Erythroblast (primary cell): ENCODE measurements around the gene AUTS2.

ENCODE experiments used
- DNase-seq, 2 experiments: peaks; one replicate each; lab custom pipeline; 2025; lab: John Stamatoyannopoulos, UW
- GATA1 ChIP-seq: IDR thresholded peaks from 2 replicates; pipeline ENCODE4 v1.6.1; 2011; ENCODE audit warnings: low read depth, mild to moderate bottlenecking, control low read depth, low read length, moderate library complexity
- POLR2A ChIP-seq: IDR thresholded peaks from 2 replicates; pipeline ENCODE4 v1.6.1; 2011; ENCODE audit warnings: mild to moderate bottlenecking, low read length

The AUTS2 gene

GRCh38 chr7:70153933-70154332 is 555.7 kb downstream of the AUTS2 start:
- TF ChIP-seq GATA1 = no peak
- no peak for TF ChIP-seq POLR2A
- no peak for DNase-seq

GRCh38 chr7:70154521-70155180 is 556.4 kb downstream of the AUTS2 start:
- TF ChIP-seq GATA1 (no peak), POLR2A (no peak)

GRCh38 chr7:70156057-70156456 is 557.8 kb downstream of the AUTS2 start:
- no peak for TF ChIP-seq POLR2A
- TF ChIP-seq GATA1 = no peak
- DNase-seq = no peak

More at GRCh38 chr7:70154521-70155180, 556.4 kb downstream of the AUTS2 start:
- DNase-seq = no peak

GRCh38 chr7:70159121-70159520 is 560.8 kb downstream of the AUTS2 start:
- DNase-seq = no peak
- TF ChIP-seq GATA1 (no peak), POLR2A (no peak)

- no peak for DNase-seq
- no peak for TF ChIP-seq POLR2A
These were observed 567.3 kb downstream of the AUTS2 start for GRCh38 chr7:70165477-70166170.

GRCh38 chr7:70171369-70171920 is 573.2 kb downstream of the AUTS2 start:
- TF ChIP-seq POLR2A (no peak), GATA1 (no peak)
- DNase-seq = no peak

GRCh38 chr7:70177166-70177565 is 578.9 kb downstream of the AUTS2 start:
- TF ChIP-seq POLR2A = no peak
- TF ChIP-seq GATA1 = no peak
- no peak for DNase-seq

GRCh38 chr7:70178211-70178610 is 579.9 kb downstream of the AUTS2 start:
- no peak for DNase-seq

GRCh38 chr7:70178787-70179186 is 580.5 kb downstream of the AUTS2 start:
- DNase-seq = no peak
- TF ChIP-seq GATA1 = no peak
- TF ChIP-seq POLR2A = no peak

More at GRCh38 chr7:70178211-70178610, 579.9 kb downstream of the AUTS2 start:
- TF ChIP-seq POLR2A = no peak
- no peak for TF ChIP-seq GATA1

GRCh38 chr7:70182521-70182920 is 584.2 kb downstream of the AUTS2 start:
- TF ChIP-seq POLR2A (no peak), GATA1 (no peak)
- DNase-seq = no peak

- no peak for TF ChIP-seq POLR2A
- no peak for TF ChIP-seq GATA1
- no peak for DNase-seq
These were observed 585.0 kb downstream of the AUTS2 start for GRCh38 chr7:70183278-70183677.

- TF ChIP-seq POLR2A (no peak), GATA1 (no peak)
- no peak for DNase-seq
These were observed 590.8 kb downstream of the AUTS2 start for GRCh38 chr7:70188901-70189650.

GRCh38 chr7:70189776-70190175 is 591.5 kb downstream of the AUTS2 start:
- TF ChIP-seq GATA1 = no peak
- no peak for TF ChIP-seq POLR2A
- DNase-seq = no peak

- DNase-seq = no peak
- TF ChIP-seq POLR2A (no peak), GATA1 (no peak)
These were observed 592.0 kb downstream of the AUTS2 start for GRCh38 chr7:70190281-70190680.
